Activated CD4-positive, alpha-beta T cell treated with anti-CD3 and anti-CD28 coated beads, Interleukin-2, amount 50 U/mL, for 4 hours (primary cell): Measurements from ENCODE around the gene SEPSECS.

Experiments used
- DNase-seq, 2 experiments: peaks; one replicate each; pipeline ENCODE4 v3.0.0-alpha.2; 2020

SEPSECS gene

DNA sequence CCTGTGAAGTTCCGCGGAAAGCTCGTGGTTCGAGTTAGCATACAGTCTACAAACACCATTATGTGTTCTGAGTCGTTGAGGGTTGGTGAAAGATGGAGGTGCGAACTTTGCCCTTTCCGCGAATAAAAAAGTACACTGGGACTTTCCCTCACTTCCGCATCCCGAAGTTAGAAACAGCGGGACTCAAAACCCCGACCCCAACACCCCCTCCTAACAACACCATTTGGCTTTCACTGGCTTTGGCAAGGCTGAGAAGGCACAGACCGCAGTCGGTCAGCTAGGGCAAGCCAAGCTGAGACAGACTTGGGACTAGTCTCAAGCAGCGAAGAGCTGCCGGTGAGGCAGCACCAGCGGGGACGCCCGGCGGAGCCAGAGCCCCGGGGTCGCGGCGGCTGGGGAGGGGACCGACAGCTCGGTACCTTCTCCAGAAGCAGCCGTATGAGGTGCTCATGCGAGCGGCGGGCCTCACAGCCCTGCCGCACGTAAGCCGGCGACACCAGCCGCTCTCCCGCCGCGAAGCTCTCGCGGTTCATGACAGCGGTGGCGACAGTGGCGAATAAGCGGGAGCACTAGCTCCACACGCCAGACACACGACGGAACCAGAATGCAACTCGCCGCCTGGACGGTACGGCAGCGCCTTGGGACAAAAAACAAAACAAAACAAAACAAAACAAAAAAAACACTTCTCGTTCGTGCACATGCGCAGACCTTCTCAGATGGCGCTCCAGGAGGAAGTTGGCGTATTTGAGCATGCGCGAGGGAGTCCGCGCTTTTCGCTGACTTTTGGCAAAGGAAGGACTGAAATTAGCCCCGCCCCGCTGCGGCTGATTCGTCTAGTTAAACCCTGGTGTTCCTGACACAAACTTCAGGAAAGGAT lies at the start of gene SEPSECS:
TSS of gene SEPSECS (minus strand) at position 613 of the 877 bp plus-strand sequence. CDS start at position 533, 80 bp downstream.
- DNase-seq: peak; percentile 91 to 92

DNA sequence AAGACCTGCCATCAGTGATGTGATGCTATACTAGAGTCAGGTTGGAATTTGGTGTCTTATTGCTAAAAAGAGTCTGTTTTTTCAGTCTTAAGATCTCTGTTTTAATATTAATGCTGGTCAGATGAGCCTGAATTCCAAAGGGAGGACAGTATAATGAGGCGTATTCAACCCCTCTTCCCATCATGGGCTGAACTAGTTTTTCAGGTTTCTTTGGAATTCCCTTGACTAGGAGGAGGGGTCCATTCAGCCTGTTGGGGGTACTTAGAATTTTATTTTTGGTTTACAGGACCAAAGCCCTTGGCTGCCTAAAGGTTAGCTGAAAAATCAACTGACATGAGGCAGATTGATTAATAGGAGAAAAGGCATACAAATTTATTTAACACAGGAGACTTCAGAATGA lies 49.5 kb upstream of the SEPSECS start:
- no peak for DNase-seq

DNA sequence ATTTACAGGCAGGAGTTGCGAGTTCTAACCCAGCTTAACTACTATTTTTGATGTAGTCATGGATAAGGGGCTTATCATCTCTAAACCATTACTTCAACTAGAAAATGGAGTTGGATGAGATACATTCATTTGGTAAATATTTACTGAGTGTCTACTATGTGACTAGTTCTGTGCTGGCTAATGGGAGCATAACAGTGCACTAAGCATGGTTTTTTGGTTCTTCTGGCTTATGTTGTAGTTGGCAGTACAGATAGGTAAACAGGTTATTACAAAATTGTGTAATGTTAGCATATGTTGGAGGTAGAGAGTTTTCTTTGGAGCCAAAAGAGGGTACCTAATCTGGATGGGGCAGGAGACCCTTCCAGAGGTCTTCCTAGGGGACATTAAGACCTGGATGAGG lies 47.7 kb upstream of the SEPSECS start:
- no peak for DNase-seq

DNA sequence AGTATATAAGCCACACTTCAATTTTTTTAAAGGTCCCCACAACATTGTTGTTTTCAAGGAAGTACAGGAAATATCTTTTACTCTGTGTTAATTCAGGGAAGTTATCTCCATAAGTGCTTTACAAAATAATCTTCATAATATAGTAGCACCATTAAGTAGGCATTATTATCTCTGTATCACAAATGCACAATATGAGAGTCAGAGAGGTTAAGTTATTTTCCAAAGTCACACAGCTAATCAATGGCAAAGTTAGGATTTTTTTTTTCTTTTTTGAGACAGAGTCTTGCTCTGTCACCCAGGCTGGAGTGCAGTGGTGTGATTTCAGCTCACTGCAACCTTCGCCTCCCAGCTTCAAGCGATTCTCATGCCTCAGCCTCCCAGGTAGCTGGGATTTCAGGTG lies 38.5 kb upstream of the SEPSECS start:
- DNase-seq: no peak

DNA sequence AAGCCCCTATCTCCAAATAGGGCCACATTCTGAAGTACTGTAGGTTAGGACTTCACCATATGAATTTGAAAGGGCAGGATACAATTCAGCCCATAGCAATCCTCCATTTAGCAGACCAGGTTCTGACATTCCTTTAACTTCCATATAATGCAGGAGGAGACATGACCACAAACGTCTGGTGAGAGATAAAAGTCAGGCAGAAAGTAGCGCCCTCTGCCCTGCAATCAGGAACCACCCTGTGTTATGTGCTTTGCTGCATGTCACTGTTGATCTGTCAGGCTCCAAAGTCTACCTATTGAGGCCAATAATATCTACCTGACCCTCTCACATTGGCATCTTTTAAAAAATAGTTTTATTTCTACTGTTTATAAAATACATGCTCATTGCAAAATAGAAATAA lies 30.2 kb upstream of the SEPSECS start:
- no peak for DNase-seq

DNA sequence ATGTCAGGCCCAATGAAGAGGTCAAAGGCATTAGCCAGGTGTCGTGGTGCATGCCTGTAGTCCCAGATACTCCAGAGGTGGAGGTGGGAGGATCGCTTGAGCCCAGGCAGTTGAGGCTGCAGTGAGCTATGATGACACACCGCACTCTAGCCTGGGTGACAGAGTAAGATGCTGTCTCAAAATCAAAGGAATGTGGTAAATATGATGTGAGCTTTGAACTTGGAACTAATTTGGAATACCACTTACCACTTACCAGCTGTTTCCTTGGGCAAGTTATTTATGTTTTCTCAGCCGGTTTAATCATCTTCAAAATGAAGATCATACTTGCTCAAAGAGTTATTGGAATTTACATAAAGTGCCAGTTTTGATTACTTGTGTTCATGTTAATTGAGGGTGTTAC lies 23.8 kb upstream of the SEPSECS start:
- no peak for DNase-seq

DNA sequence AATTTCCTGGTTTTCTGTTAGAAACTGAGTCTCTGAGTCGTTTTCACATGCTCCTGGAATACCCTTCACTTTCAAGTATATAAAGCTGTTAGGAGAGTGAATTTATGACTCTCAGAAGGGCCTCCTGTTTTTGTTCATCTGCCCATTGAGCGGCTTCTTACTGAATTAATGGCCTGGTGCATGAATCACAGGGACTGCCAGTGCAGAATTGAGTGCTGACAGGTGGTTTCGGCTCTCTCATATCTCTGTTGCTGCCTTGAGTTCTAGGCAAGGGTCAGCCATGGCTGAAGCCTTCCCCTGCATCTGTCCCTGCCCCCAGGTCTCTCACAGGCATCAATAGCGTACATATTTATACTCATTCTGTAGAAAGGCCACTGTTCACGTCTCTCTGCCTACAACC lies 22.7 kb upstream of the SEPSECS start:
- no peak for DNase-seq

DNA sequence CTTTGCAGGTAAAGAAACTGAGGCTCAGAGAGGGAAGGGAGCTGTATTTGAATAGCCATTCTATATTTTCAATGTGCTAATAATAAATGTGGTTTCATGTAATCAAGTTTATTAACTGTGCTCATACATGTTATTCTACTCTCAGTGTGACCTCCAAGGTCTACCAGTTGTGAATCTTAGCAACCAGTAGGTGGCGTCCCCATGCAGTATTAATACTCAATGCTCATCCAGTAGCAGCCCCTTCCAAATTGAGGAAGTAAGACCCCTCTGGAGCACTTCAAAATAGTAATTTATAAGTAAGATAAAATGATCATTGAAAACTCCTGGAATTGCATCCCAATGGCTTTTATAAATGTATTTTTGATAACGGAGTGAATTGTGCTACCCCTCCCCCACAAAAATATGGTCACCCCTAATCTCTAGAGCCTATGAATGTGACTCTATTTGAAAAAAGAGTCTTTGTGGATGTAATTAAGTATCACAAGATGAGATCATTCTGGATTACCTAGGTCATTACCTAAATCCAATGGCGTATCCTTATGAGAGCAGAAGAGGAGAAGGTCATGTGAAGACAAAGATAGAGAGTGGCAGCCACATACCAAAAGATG lies 20.4 kb upstream of the SEPSECS start:
- DNase-seq: peak; percentile 7 to 16

DNA sequence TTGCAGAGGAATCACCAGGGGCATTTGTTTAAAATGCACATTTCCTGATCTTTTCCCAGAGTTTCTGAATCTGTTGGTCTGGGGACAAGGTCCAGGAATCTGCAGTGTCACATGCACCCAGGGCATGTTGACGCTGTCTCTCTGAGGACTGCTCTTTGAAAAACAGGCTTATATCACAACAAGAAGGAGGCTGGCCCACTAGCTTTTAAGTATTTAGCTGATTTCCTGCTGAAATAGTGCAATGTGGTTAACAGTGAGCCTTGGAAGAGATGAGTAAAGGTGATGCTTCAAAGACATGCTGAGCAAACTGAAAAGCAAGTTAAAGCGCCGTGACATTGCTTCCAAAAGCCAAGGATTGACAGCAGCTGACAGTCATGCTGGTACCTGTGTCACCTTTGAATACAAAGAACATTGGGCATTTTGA lies 18.6 kb upstream of the SEPSECS start:
- no peak for DNase-seq

DNA sequence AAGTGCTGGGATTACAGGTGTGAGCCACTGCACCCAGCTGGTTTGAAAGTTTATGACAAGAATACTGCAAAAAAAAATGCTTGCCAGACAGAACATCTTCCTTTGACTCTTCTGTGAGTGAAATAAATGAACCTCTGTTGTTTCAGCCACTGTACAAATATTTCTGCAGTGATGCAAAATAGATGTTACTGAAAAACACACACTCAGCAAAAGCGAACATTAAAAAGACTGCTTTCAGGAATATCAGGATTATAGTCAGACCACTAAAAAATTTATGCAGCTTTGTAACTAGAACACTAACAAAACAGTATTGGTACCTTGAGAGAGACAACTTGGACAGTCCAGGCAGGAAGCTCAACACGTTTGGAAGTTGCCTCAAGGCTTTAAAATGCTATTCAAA lies 16.9 kb upstream of the SEPSECS start:
- no peak for DNase-seq

DNA sequence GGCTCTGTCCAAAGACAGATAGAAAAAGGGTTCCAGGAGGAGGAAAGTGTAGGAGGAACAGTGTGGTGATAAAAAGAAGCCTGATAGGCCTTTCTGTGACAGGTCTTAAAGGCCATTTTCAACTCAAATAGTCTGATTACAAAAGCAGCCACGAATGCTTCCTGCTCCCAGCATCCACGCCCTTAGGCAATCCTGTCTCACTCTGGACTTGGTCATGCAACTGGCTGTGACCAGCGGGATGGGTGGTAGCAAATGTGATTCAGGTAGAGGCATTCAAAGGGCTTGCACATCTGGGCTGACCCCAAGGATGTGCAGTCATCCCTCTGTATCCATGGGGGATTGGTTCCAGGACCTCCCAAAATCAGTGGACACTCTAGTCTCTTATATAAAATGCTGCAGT lies 14.4 kb upstream of the SEPSECS start:
- DNase-seq: no peak

DNA sequence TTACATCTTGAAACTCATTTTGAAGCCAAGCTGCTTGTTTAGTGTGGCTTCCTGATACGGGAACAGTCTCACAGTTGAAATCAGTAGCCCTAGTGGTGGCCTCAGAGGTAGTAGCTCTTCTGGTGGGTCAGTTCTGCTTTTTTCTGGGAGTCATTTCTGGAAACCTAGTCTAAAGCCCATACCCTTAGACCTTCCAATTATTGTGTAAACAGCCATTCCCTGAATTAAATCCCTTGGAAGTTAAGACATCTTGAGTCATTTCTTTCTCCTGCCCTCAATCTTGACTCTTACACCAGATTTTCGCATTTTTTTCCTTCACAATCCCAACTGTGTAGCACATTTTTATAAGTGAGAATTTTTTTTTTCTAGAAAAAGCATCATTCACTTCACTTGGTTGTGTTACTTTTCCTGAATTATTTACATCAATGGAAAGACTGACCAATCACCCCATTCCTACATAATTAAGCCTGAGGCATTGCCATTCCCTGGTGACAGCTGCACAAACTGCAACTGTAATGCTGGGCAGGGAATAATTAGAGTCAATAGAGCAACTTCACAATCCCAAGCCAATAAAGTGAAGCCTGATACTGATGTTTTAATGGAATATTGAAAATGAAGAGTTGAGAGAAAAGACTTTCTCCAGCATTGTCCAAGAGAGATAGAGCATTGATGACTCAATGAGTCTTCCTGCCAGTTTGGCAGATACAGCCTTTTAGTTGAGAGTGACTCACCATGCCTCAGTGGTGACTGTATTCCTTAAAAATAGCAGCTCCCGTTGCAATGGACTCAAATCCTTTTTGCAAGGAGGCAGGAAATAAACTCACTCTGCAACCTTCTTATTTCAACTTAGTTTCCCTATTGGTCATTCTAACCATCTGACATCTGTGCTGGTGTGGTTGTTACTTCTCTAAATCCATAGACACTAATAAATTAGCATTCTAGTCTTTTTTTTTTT lies 13.0 kb upstream of the SEPSECS start:
- DNase-seq: no peak

DNA sequence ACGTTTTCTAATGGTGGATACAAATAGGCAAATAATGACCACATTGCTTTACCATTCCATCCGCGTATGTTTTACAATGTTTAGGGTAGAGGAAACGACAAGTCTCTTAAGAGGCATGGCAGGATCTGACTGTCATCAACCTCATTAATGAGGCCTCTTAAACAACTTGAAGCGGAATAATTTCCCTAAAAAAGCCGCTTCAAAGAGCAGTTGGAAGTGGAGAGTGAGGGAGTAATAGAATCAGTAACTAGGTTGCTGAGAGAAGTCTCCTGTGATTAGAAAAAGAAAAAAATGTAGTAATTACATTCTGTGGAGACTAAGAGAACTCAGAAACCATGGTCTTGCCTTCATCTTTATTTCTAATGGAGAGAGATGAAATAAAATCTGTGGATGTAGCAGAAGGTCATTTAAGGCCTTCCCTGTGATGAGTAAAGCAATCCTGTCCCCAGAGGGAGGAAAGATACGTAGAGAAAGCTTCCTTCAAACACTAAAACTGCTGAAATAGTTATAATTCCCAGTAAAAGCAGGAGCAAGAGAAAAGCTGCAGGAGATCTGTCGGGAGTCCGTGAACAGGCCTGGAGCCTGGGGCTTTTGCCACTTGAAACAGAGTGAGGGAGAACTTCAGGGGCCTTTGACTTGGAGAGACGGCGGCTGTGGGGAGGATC lies 11.1 kb upstream of the SEPSECS start:
- DNase-seq: no peak

DNA sequence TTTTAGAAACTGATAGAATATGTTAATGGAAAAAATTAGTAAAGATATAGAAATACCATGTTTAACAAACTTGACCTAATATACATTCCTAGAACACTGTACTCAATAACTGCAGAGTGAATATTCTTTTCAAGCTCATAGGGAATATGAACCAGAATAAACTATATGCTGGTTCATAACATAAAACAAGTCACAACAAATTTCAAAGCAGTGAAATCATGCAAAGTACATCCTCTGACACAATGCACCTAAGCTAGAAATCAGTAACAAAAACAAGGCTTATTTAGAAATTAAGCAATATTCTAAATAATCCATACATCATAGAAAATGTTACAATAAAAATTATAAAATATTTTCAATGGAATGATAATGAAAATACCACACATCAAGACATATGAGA lies 9.2 kb upstream of the SEPSECS start:
- DNase-seq: no peak

DNA sequence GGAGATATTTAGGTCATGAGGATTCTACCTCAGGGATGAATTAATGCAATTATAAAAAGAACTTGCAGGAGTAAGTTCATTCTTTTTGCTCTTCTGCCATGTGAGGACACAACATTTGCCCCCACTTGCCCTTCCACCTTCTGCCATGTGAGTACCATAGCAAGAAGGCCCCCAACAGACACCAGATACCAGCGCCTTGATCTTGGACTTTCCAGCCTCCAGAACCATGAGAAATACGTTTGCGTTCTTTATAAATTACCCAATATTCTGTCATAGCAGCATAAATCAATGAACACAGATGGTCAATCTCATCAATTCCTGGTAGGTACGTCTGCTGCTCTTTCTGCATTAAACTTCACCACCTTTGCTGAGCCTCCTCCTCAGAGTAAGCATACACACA lies 5.7 kb upstream of the SEPSECS start:
- DNase-seq: no peak

DNA sequence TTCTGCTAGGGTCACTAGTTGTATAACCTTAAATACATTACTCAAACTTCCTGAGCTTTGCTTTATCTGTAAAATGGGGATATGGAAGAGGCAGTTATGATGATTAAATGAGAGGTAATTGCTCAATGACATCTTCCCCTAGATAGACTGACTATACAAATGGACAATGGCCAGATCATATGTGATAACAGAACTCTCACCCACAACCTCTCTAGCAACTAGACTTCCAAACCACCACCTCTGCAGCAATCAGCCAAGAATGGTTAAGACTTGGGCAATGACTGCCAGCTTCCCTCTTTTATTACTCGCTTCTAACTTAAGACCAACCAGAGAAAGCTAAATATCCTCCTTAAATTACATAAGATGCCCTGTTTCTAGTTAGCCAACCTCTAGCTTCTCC lies 2.9 kb upstream of the SEPSECS start:
- DNase-seq: no peak

DNA sequence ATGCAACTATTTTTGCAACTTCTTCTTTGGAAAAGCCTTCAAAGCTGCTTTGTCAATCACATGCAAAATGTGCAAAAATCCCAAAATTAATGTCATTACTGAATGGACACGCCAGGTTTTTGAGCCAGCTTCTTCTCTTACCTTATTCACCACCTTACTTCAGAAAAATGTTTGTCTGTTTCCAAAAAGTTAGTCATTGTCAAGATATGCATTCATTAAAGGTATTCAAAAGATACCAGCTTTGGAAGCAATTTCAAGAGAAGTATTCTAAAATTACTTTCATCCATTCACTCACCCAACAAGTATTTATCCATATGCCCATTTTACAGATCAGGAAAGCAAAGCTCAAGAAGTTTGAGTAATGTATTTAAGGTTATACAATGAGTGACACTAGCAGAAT lies 2.3 kb upstream of the SEPSECS start:
- no peak for DNase-seq

DNA sequence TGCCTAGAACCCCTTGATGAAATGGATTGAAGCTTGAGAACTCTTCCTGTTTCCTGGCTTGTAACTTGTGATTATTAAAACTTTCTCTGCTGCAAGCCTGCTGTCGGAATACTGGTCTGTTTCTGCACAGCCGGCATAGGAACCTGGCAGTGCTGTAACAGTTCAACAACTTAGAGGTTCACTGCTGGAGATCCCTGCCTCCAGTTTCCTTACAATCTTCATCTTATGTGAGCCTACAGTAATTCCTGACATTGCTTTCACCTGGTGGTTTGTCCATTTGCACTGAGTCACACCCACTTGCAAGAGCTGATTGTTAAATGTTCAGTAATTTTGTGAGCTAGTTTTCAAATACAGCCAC lies 1.3 kb upstream of the SEPSECS start:
- DNase-seq: no peak

DNA sequence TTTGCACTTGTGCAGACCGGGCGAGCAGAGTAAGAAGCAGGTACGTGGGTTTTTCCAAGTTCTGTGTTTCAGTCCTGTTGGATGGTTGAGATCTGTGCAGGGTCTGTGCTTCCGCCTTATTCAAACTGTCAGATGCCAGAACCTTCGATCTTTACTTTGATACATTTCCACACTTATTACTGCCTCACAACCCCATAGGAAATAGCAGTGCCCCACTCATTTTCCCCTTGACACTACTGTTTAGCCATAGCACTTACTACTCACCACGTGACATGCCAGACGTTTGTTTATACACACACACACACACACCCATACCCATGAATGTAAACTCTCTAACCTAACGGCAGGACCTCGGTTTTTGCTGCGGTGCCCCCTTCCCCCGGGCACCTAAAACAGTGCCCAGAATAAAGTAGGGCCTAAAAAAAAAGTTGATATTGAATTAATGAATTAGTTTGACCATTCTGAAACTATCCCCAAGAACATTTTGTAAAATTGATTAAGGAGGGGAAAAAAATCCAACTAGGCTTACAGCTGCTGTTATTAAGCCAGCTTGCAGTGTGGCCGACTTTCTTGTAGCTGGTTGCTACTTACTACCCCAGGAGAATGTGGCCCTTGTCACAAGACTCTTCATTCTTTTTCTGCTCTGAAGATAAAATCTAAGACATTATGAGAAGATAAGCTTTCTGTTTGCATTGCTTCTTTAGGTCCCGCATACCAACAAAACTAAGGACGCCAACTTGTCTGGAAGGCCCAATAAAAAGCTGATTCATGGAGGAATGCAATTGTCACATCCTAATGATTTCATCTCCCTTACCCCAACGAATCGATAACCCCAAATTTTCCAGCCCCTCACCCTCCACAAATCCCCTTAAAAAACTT lies 704 bp upstream of the SEPSECS start:
- no peak for DNase-seq

DNA sequence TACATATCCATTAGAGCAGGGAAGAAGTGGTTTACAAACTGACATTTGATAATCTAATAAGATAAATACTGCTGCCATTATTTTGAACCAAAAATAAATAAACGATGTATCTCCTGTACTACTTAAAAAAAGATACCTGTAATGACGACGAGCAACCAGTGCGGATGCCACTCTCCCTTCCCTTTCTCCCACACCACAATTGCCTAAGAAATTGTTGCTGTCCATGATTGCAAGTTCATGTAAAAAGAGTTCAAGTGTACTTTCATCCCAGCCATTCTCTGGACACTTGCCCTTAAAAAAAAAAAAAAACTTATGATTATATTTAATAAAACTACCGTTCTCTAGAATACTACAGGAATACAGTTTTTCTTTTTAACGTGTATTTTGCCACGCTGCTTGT lies 1.4 kb downstream of the SEPSECS start:
- DNase-seq: no peak

DNA sequence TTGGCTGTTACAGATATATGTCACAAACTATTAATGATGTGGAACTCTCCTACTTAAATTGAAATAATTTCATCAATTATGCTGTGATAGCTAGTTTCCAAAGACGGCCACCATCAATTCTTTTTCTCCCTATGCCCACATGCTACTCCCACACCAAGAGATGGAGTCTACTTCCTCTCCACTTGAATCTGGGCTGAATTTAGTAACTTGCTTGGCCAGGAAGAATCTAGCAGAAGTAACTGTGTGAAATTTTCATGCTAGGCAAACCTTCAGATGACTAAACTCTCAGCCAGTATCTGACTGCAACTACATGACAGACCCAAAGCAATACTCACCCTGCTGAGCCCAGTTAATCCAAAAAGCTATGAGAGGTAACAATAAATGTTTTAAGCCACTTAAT lies 3.2 kb downstream of the SEPSECS start:
- no peak for DNase-seq

DNA sequence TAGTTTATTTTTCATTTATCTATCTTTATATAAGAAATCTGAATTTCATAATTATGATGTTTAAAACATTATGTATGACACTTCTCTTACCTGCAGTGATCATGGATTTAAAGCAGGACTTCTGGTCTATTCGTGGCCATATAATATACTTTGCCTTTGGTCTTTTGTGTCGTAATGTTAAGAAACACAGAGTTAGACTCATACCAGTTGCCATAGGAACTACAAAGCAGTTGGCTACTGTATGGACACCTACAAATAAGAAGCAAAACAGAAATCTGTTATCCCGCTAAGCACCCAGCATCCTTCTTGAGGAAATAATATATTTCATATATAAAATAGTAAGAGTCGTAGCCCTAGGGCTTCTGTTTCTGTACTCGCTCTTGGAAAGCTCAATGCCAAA lies 4.3 kb downstream of the SEPSECS start:
- no peak for DNase-seq
